ENCODE measurements around the gene CYP19A1. TPM values are rescaled to one million over a fixed set of nuclear protein-coding genes. Genes with fewer than 3 reads are reported as not detected.
A peak's percentile ranks its signal among the peaks of the same experiment; 100 is the strongest.

Gene CYP19A1
- under 1 TPM in 2 of 3 donors, not detected in 1; 0.21 to 0.39 TPM for polyA plus RNA-seq (ENCODE audit: insufficient read length in 3 of 3)

DNA sequence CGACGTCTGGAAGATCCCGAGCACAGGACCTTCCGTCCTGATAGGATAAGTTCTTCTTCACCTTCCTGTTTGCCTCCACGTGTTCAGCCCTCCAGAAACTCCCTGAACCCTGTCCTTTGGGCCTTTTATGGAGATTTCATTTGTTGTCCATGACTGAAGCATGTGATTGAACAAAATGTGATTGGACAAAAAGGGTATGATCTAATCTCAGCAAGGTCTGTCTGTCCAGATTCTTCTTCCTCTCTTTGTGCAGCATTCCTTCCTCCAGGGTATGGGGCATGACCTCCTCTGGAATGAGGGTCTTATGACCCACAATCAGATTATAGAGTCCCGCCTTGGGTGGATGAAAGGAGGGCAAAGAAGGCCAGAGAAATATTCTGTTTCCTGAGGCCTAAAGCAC is at the start of gene CYP19A1:
Gene CYP19A1, minus strand, starts transcription at position 101 of the 400 bp plus-strand sequence. CDS start 95,684 bp downstream, outside the sequence.
- DNase-seq (ENCODE audit: low read depth in 3 of 3, low spot score in 2 of 3) = no peak

DNA sequence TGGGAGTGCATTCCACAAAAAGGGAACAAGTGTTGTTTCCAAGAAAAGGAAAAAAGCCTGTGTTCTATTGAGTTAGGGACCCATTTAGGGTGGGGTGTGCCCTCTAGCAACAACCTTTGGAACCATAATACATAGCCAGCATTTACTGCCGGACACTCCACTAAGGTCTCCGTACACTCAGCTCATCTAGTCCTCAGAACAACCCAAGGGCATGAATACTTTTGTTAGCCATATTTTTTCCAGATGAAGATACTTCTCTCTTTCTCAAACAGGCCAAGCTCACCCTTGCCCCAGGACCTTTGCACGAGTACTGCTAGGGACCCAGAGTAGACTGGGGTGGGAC is 49.3 kb upstream of the CYP19A1 start:
- no peak for DNase-seq (ENCODE audit: low read depth in 3 of 3, low spot score in 2 of 3)

DNA sequence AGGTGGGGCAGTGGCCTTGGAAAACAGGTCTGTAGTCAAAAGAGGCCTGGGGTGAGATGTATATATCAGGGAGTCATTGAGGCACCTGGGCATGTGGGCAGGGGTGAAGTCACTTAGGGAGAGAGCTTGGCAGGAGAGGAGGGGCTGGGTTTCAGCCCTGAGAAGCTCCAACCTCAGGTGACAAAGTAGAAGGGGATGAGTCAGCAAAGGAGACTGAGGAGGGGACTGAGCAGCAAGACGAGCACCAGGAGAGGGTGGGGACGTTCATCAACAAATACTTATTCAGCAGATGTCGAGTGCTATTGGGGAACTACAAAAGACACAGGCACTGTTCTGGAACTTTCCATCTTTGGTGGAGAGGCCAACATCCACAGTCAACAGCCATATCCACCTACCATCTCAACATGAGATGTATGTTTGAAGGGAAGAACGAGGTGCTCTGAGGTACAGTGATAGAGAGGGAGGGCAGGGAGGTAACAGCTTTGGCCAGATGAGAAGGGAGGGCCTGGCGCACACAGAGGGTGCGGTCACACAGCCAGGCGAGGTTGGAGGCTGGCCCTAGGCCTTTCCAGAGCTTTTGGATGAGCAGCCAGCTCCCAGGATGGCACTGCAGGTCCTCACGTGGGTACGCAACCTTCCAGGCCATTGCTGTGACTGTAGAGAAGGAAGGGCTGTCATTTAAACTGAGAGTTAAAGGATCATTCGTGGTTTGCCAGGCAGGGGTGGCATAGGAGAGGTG is 48.7 kb upstream of the CYP19A1 start:
- no peak for DNase-seq (ENCODE audit: low read depth in 3 of 3, low spot score in 2 of 3)

DNA sequence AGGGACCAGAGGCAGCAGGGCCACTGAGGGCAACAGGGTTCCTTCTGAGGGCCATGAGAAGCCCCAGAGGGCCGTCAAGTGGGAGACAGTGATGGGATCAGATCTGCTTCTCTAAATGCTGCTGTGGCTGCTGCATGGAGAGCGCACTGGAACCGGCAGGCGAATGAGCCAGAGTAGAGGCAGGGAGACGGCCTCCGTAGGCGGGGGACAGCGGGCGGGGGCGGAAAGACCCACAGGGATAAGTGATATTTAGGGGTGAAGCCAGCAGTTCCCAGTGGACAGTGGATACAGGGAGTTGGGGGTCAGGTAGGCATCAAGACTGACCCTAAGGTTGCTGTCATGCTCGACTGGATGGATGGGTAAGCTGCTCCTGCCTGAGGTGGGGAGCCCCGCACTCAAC is 48.1 kb upstream of the CYP19A1 start:
- no peak for DNase-seq (ENCODE audit: low read depth in 3 of 3, low spot score in 2 of 3)

DNA sequence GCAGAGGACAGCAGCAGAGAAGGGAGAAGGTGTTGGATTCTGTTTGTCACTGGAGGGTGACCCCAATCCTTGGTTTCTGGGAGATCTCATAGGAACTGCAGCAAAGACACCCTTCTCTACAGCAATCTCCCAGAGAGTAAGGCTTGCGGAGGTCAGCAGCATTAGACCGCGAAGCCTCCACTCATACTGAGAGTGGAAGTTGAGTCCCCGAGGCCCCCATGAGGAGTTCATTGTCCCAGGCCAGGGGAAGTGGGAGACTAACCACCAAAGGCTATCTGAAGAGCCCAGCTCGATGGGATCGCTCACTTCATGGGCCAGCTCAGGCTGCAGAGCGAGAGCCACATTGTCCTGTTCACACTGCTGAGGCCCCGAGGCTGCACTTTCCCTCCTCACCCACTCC is 47.6 kb upstream of the CYP19A1 start:
- DNase-seq (ENCODE audit: low read depth in 3 of 3, low spot score in 2 of 3) = no peak

DNA sequence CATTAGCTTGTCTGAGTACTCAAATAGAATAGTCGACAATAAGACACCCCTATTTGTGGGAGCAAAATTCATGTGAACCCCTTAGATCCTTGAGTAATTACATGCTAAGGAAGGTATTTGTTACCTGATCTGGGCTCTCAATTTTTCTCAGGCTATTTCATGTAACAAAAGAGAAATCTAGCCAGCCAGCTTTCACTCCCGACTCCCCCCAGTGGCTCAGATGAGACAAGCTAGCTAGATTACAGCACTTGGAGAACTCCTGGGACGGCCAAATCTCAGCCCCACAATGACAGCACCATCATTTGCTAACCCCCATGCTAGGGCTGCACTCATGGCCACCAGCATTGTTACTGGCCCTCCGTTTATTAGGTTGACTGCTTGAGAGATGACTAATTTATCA is 44.4 kb upstream of the CYP19A1 start:
- peak in 1 of 3 donors; percentile 16 for DNase-seq (ENCODE audit: low read depth in 3 of 3, low spot score in 2 of 3)

DNA sequence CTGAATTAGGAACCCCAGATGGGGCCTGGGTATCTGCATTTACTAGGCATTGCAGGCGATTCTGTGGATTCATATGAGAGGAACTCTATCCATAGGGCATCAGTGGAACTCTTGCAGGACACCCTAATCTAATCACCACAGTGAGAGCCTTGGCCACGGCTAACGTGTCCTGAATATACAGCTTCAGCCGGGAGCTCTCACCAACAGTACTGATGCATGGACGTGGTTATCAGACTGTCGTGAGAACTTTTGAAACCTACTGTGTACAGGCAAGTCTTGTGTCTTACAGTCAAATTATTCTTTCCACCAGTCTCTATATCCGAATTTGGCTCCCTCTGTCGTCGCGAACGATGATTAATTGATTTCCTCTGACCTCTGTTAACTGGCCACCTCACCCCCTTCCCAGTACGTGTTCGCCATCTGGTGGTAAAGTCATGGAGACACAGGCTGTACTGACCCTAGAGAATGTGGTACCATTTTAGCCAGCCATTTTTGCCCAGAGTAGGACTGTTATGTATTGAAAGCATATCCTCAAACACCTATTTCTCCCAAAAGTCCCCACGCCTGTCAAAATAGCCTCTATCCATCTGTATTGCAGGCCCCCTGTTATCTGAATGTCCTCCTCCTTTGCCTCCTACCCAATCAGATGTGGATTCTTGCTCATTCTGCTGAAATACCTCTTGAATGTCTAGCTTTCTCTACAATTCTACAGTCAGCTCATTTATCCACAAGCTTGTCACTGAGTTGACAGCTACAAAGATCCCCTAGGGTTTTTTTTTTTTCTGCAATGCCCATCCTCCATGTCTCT is 42.8 kb upstream of the CYP19A1 start:
- peak in 2 of 3 donors; percentile 56 to 71 for DNase-seq (ENCODE audit: low read depth in 3 of 3, low spot score in 2 of 3)

DNA sequence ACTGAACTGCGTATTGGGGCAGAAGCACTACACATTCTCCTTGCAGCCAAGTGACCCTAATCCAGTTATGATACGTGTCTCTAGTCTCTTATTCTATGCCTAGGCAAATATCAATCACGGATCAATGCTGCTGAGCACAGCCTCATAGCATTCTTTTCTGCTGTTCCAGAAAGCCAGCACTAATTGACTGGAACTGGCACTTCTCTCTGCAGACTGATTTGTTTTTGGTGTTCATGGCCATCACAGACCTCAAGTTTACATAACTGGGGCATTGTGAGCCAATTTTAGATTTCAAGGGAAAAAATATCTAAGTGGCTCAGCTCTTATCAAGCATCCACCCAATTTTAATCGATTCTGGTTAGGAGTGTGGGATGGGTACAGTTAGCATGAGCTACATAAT is 41.0 kb upstream of the CYP19A1 start:
- DNase-seq (ENCODE audit: low read depth in 3 of 3, low spot score in 2 of 3) = no peak

DNA sequence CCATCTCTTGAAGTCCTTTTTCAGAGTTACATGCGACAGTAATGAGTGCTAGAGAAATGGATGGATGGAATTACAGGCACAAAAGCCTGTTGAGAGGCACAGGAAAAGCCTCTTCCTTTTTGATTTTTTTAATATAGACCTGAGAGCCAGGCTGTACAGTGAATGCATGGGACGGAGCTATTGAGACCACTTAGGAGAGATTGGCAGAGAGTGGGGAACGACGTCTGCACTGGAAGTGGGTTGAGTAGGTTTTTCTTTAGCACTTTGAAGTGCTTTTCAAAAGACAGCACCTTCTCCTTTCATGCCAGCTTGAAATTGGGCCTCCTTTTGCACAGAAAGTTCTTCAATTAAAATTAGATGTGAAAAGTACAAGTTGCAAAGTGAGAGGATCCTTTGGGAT is 40.0 kb upstream of the CYP19A1 start:
- DNase-seq (ENCODE audit: low read depth in 3 of 3, low spot score in 2 of 3) = no peak

DNA sequence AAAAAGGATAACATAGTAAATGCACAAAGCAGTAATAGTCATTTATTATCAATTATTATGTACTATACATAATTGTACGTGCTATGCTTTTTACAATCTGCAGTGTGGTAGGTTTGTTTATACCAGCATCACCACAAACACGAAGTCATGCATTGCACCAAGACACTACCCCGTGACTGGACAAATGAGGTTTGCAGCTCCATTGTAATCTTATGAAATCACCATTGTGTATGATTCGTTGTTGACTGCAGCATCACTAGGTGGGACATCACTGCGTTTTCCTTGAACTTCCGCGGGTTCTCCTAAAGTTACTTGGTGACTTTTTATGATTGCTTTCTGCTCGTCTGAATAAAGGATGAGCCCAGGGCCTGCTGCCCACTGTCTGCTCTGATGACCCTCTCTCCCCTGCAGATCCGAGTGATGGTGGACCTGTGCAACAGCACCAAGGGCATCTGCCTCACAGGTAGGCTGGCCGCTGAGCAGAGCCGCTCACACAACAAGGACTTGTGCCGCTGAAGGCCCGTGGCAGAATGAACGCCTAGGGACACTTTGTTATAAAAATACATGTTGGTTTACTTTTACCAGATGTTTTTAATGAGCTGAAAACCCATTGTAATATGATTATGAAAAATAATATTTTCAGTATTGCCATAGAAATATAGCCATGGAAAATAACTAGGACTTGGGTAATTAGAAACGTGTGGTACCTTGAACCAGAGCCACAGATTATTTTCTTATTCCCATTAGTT is 38.8 kb upstream of the CYP19A1 start:
- no peak for DNase-seq (ENCODE audit: low read depth in 3 of 3, low spot score in 2 of 3)

DNA sequence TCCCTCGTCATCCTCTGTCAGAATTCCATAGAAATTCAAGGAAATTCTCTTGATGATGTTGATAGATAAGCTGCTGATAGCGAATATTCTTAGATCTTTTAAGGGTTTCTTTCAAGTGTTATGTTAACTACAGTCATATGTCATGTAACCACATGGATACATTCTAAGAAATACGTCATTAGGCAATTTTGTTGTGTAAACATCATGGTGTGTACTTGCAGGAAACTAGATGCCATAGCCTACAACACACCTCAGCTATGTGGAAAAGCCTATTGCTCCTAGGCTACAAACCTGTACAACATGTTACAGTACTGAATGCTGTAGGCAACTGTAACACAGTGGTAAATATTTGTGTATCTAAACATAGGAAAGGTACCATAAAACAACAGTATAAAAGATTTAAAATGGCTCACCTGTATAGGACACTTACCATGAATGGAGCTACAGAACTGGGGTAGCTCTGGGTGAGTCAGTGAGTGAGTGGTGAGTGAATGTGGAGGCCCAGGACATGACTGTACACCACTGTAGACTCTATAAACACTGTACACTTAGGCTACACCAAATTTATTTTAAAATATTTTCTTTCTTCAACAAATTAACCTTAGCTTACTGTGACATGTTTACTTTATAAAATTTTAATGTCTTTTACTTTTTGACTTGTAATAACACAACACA is 37.7 kb upstream of the CYP19A1 start:
- no peak for DNase-seq (ENCODE audit: low read depth in 3 of 3, low spot score in 2 of 3)

DNA sequence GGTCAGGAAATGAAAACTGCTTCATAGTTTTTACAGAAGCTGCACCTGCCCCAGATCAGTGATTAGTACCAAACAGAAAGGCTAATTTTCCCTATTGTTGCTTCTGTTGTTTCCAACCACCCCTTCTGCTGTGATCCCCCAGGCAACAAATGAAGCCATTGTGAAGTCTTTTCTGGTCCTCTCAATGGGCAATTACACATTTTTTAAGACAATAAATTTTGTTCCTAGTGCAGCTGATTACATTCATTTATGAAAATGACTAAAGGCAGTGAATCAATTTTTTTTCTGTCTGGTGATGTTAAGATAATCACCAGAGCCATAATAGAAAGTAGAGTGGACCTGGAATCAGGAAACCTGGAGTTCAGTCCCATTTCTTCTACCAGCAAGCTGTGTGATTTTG is 35.7 kb upstream of the CYP19A1 start:
- no peak for DNase-seq (ENCODE audit: low read depth in 3 of 3, low spot score in 2 of 3)

DNA sequence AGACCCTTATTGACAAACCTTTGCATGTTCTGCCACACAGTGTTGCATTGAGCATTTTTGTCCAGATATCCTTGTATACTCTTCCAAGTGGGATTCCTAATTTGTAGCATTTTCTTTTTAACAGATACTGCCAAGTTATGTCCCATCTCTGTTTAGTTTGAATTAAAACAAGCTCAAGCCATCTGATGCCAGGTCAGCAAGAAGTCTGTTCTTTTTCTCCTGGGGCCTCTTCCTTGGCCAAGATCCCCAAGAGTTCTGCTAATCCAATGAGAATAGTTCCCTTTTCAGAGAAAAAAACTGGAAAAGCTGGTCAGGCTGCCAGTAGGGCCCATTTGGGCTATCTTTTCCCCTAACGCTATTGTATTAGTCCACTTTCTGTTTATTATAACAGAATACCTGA is 32.9 kb upstream of the CYP19A1 start:
- DNase-seq (ENCODE audit: low read depth in 3 of 3, low spot score in 2 of 3) = no peak

DNA sequence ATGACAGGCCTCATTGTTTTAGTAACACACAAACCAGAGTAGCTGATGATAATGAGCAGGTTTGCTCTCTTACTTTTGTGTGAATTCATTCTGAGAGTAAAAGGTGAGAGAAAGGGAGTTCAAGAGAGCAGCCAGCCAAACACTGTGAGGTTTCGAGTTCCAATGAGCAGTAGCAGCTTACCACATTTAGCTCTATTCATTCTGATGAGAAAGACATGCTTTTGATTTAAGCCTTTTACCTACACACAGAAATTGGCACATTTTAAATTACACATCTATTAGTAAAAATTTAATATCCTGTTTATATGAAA is 31.0 kb upstream of the CYP19A1 start:
- no peak for DNase-seq (ENCODE audit: low read depth in 3 of 3, low spot score in 2 of 3)

DNA sequence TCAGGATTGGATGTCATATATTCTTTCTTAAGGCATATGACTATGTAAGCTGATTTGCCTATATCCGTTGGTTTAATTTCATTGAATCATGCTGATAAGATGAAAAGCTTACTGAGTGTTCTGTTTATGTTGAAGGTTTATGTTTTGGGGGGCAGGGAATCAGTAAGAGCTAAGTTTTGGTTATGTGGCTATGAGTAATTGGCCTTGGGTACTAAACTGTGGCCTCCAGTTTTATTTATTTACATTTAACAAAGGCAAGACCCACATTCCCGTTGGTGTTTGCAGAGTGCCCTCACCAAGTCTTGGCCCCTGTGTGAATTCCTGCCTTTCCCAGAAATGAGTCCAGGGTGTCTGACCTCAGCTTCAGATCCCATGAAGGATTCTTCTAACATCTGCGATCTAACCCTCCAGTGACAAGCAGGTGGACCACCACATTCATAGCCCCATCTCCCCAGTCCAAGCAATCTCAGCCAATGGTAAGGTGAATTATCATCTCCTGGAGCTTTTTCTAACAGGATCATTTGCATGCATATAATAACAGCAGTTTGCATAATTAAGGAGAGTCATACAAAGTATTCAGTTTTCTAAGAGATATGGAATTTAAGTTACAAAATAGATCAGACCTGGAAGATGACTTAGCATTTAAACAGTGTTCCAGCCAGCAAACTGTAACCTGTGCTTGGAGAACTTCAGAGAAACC is 30.5 kb upstream of the CYP19A1 start:
- DNase-seq (ENCODE audit: low read depth in 3 of 3, low spot score in 2 of 3) = no peak

DNA sequence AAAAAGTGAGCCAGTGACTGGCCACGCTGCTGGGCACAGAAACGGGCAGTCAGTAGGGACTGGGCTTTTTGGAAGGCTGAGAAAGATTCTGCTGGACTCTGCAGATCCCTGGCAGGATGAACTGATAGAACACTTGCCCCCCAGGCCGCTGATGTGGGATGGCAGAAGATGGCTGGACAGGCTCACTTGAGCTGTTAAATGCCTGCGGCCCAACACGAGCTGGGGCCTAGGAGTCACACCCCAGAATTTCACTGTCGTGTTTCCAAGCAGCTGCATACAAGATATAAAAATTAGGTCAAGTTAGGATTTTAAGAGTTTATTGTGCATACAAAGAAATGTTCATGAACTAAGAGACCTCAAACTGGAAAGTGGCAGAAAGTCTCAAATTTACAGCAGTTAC is 29.9 kb upstream of the CYP19A1 start:
- DNase-seq (ENCODE audit: low read depth in 3 of 3, low spot score in 2 of 3) = no peak

DNA sequence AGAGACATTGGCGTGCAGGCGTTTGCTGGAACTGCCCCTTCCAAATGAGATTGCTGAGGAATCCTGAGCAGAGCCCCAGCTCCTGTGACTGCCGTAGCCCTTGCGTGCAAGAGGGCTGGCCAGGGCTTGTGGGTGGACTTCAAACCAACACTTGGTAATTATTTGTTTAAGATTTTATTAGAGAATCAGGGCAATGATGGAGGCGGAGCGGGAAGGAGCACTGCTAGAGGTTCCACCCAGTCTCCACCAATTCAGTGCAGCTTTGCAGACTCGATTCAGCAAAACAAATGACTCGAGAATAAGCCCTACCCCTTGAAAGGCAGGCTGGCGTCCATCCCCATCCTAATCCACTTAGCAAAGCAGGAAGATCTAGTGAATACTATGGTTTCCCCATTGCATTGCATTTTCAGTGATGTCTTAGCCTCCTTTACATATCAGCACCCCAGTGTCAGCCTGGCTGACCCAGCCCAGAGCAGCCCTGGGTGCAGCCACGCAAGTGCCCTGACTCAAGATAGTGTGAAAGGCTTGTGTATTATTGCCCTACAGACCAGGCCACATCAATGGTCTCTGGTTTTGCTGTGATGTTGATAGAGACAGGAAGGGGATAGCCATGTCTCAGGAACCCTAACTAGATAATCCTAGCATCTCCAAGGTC is 29.1 kb upstream of the CYP19A1 start:
- DNase-seq (ENCODE audit: low read depth in 3 of 3, low spot score in 2 of 3) = no peak

DNA sequence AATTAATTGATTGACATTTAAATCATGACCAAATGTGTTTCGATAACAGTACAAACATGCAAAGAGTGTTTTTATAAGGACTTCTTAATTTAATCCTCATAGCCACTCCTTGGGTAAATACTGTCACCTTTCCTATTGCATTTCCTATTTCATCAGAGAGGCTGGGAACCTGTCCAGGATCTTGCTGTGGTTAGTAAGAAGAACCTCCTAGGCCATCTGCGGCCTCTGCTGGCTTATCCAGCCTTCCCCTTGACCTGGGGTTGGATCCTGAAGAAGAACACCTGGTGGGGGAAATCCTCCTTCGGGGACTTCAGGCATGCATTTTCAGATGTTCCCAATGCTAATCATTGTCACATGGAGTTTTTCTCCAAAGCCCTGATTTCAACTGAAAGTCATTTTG is 28.5 kb upstream of the CYP19A1 start:
- DNase-seq (ENCODE audit: low read depth in 3 of 3, low spot score in 2 of 3) = no peak

DNA sequence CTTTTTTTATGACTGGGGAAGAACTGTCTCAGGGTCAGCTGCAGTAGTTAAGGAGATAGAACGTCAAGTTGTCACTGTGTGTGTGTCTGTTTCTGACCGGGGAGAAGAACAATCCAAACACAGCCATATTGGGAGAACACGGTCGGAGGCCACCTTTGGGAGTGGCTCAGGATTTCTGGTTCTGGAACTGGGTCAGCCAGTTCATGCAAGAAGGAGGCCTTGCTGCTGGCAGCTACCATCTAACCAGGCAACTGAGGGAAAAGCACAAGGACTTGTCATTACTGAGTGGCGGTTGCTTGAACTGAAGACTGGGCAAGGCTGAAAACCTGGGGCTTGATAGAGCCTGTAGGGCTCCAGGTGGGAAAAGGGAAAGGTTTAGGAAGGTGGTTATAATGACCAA is 27.7 kb upstream of the CYP19A1 start:
- no peak for DNase-seq (ENCODE audit: low read depth in 3 of 3, low spot score in 2 of 3)

DNA sequence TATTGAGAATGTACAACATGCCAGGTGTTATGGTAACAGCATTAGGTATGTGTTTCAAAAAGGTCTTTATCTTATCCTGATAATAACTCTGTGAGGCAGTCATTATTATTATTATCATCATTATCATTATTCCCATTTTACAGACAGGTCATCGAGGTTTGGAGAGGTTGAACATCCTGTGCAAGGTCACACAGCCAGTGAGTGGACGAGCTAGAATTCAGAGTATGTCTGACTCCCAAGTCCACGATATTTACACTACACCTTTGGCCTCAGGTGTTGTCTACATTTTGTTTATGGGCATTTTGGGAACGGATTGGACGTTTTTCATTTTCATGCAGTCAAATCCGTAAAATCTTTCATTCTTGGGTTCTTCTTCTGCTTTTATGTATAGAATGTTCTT is 27.0 kb upstream of the CYP19A1 start:
- DNase-seq (ENCODE audit: low read depth in 3 of 3, low spot score in 2 of 3) = no peak
